Omental fat pad (tissue), 4 donors: ENCODE results near the gene LPCAT1. TPM values are rescaled to one million over a fixed set of nuclear protein-coding genes. Genes with fewer than 3 reads are reported as not detected.
A peak's percentile ranks its signal among the peaks of the same experiment; 100 is the strongest.

Experiments
- ATAC-seq: fragments of 150-250 bp; one replicate; pipeline ENCODE4 v1.9.1; 2016; ENCODE audit warnings: mild to moderate bottlenecking, moderate library complexity; ENCODE audit not compliant: low FRiP score
- DNase-seq: peaks from one replicate; pipeline ENCODE4 v3.0.0-alpha.2; 2019; ENCODE audit warnings: low spot score
- total RNA-seq, 4 donors: library from RNA; depleted of rRNA; stranded (reverse); fragments of >200 nt; gene quantifications; one replicate each; pipeline ENCODE4 v1.1.0, GENCODE V29; 2016
- TF ChIP-seq, protein P1 (sequence below), 3 donors: fragments of 450-650 bp; IDR thresholded peaks; one replicate each; pipeline ENCODE4 v1.5.1; 2016 to 2017; ENCODE audit warnings: antibody characterized with exemption in 3 of 3, mild to moderate bottlenecking in 3 of 3, moderate library complexity in 2 of 3

Gene LPCAT1
- total RNA-seq, 4 donors from 2014 or later, result 22.3 to 37.1 (median 34.5) TPM

DNA sequence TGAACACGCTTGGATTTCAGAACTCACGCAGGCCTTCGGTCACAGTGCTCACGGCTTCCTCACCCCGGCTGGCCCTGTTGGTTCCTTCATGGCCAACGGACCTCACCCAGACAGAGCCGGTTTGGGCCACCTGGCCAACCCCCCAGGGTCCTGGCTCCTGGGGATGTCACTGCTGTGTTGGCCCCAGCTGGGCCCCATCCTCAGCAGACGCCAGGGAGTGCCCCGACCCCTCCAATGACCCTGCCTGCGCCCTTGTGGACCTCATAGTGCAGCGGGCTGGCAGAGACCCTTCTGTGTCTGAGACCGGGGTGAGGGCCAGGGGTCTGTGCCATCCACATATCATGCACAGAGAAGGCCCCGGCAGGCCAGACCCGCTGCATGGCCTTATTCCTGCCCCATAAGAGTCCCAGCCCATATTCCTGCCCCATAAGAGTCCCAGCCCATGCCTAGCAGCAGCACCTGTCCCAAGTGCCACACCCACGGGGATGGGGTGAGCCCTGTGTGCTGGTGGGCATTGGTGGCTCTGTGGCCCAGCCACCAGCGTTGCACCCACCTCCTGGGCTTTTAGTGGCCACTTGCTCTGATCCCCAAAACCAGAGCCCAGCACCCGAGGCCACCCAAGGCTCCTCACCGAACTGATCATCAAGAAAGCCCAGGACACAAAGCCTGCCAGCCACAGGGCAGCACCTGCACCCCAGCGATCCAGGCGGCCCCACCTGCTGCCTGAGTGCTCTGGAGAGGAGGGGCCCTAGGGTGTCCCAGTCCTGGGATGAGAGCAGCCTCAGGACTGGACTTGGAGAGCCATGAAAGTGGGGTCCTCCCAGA is 1.3 kb upstream of the LPCAT1 start:
- TF ChIP-seq, protein P1, sequence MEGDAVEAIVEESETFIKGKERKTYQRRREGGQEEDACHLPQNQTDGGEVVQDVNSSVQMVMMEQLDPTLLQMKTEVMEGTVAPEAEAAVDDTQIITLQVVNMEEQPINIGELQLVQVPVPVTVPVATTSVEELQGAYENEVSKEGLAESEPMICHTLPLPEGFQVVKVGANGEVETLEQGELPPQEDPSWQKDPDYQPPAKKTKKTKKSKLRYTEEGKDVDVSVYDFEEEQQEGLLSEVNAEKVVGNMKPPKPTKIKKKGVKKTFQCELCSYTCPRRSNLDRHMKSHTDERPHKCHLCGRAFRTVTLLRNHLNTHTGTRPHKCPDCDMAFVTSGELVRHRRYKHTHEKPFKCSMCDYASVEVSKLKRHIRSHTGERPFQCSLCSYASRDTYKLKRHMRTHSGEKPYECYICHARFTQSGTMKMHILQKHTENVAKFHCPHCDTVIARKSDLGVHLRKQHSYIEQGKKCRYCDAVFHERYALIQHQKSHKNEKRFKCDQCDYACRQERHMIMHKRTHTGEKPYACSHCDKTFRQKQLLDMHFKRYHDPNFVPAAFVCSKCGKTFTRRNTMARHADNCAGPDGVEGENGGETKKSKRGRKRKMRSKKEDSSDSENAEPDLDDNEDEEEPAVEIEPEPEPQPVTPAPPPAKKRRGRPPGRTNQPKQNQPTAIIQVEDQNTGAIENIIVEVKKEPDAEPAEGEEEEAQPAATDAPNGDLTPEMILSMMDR (IDR thresholded peaks at IDR 0.05), result no peak
- DNase-seq, result no peak
- ATAC-seq, result no peak

DNA sequence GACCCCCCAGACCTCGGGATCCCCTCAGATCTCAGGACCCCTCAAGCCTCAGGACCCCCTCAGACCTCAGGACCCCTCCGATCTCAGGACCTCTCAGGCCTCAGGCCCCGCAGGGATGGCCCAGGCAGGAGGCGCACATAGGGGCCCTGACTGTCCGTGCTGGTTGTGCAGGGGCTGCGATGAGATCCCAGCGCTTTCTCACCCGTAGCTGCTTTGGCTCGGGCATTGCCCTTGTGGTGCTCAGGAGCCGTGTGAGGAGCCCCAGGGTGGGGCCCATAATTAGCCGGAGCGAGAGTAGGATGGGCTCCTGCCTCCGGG is 680 bp upstream of the LPCAT1 start:
- TF ChIP-seq, protein P1 (IDR thresholded peaks at IDR 0.05), result no peak
- no peak for ATAC-seq
- DNase-seq, result no peak

DNA sequence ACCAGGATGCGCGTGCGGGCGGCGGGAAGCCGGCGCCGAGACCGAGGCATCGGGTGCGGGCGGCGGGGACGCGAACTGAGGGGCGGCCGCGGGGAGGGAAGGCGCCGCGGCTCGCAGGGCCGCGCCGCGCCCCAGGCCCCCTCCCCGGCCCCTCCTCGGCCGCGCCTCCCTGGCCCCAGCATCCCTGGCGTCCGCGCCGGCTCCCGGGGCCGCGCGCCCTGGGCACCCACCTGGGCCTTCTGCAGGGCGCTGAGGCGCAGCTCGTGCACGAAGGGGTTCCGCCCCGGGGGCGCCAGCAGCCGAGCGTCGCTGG is 324 bp downstream of the LPCAT1 start:
- peak; percentile 43 for ATAC-seq
- TF ChIP-seq, protein P1 (IDR thresholded peaks at IDR 0.05), result no peak

DNA sequence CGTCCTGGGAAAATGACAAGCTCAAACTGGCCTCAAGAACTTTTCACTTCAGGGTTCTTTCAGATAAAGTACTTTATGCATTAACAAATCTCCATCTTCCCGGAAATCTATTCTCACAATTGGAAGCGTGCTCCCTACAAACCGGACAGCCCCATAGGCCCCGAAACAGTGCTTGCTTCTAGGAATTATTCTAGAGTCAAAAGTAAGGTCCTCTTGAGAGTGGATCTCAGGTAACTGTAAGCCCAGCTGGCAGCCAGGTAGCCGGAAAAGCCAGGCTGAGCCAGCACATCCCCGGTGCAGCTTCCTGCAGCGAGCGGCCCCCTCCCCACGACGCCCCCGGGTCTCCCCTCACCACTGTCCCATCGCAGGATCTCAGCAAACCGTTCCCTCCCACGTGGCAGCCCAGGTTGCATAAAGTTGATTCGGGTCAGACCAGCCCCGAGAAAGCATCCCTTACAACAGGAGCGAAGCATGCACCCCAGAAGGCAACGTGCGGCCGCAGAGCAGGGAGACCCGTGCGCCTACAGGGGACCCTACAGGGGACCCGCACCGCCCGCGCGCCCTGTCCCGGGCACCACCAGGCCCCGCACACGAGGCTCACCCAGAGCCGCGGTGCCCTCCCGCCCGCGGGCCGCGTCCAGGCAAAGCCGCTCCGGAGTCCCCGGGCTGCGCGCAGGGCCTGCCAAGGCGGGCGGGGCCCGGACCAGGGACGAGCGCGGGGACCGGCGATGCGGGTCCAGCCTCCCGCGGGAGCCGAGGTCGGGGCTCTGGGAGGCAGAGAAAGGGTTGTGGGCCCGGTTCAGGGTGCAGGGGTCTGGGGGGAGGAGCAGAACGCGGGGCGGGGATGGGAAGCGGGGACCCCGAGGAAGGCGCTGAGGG is 920 bp downstream of the LPCAT1 start:
- ATAC-seq (no peak), DNase-seq (no peak)
- TF ChIP-seq, protein P1 (IDR thresholded peaks at IDR 0.05), result no peak

More for the DNA sequence above, 324 bp downstream of the LPCAT1 start:
- no peak for DNase-seq

DNA sequence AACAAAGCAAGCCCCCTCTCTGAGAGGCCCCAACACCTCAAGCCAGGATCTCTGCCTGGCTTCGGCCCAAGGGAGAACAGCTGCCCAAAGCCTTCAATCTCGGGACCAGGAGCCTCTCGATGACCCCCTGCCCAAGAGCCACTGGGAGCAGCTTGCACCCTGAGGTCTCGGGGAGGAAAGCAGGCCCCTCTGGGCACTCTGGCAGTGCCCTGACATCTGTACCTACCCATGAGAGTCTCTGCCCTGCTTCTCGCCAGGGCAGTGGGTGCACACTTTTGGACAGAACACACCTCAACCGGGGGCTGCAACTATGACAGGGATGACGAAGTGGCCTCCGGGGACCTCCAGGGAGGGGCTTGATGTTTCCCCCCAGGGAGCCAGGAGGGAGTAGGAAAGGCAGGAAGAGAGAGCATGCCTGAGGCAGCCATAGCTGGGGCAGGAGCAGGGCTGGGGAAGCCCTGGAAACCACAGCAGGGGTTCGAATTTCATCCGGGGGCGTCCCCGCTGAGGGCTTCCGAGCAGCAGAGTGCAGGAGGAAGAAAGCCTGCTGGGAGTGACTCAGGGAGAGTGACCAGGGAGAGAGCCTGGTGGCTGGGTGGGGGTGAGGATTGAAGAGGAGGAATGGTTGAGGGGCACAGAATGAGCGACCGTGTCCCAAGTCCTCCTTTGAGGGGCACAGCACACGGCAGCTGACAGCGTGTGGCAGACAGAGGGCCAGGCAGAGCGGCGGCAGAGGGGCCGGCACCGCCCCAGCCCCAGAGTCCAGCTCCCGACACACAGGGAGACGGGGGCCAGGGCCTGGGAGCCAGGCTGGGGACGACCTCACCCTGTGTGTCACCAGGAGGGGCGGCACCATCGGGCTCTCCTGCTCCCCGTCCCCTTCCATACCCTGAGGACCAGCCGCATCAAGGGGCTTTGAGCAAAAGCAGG is 1.8 kb downstream of the LPCAT1 start:
- DNase-seq (peak; percentile 11), ATAC-seq (no peak)
- TF ChIP-seq, protein P1 (IDR thresholded peaks at IDR 0.05), result no peak

DNA sequence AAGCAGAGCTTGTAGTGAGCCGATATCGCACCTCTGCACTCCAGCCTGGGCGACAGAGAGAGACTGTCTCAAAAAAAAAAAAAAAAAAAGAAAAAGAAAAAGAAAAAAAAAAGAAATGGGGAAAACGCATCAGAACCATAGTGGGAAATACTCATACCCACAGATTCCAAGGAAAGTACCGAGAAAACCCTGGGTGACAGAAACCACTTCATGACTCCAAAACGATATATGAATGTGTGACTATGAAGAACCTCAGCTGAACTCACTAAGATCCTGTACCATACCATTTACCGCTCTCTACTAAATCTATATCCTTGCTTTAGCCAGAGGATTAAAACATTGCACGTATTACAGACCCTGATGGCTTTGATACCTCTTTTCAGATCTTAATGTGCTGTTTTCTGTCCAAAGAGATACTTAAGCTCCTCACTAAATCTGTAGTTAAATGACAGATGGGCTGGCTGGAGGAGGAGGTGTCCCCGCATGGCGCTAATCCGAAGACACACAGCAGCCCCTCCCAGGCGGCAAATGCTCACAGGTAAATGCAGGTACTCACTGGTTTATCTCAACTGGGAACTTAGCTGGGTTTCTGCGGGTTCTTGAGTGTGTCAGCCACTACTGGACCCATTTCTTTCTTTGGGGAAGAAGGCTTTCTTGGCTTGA is 2.8 kb downstream of the LPCAT1 start:
- TF ChIP-seq, protein P1 (IDR thresholded peaks at IDR 0.05), result no peak
- no peak for ATAC-seq
- no peak for DNase-seq
